ENCODE data around the gene EPHA4.

- no peak for TF ChIP-seq CTCF (IDR thresholded peaks at IDR 0.05)
- TF ChIP-seq ZFX (IDR thresholded peaks at IDR 0.05; ENCODE audit: borderline replicate concordance) = no peak
These were observed 126.0 kb downstream of the EPHA4 start for GRCh38 chr2:221446140-221446539.

Measured in 22Rv1 (cell line).